PC-3 (cell line): ENCODE data around the gene GSN. TPM values are rescaled to one million over a fixed set of nuclear protein-coding genes. Genes with fewer than 3 reads are reported as not detected.
A peak's percentile ranks its signal among the peaks of the same experiment; 100 is the strongest.

Experiments used
- ATAC-seq: fragments of 200-7000 bp; cut with Tn5 transposase; 2 replicates; pipeline ENCODE4 v1.9.1; 2020; ENCODE audit warnings: mild to moderate bottlenecking, moderate library complexity
- BruUV-seq: library from RNA; stranded (reverse); fragments of 400-500 nt; replicated peaks from 2 replicates; lab custom pipeline; 2021; lab: Mats Ljungman, UMichigan
- CTCF ChIA-PET: fragments of 300-600 bp; sonication (Branson Sonifier 250); formaldehyde crosslinking; loops from one replicate; lab custom pipeline; 2022; ENCODE audit warnings: antibody characterized with exemption; lab: Charles Lee
- POLR2A ChIA-PET: fragments of 300-600 bp; sonication (Branson Sonifier 250); formaldehyde crosslinking; loops from one replicate; lab custom pipeline; 2022; ENCODE audit warnings: antibody characterized with exemption; ENCODE audit not compliant: unreplicated experiment; lab: Charles Lee
- DNase-seq: peaks from one replicate; pipeline ENCODE4 v3.0.0-alpha.2; 2015
- H2AFZ ChIP-seq: fragments of 300-600 bp; sonication (generic); 2 replicates; pipeline ENCODE4 v1.6.0; 2016; ENCODE audit warnings: antibody characterized with exemption, low read length
- H3F3A ChIP-seq: fragments of 300-600 bp; sonication (generic); one replicate; pipeline ENCODE4 v1.6.0; 2017; ENCODE audit warnings: antibody characterized with exemption, low read length, control low read depth, mild to moderate bottlenecking; ENCODE audit not compliant: unreplicated experiment
- H3K27ac ChIP-seq: fragments of 300-600 bp; sonication (generic); 2 replicates; pipeline ENCODE4 v1.5.1; 2016; ENCODE audit warnings: mild to moderate bottlenecking, low read length
- H3K27me3 ChIP-seq: fragments of 300-600 bp; sonication (generic); 2 replicates; pipeline ENCODE4 v1.6.1; 2016; ENCODE audit warnings: low read length, mixed read lengths
- H3K36me3 ChIP-seq: fragments of 300-600 bp; sonication (generic); 2 replicates; pipeline ENCODE4 v1.6.1; 2016; ENCODE audit warnings: low read depth, mixed run types, low read length, mixed read lengths
- H3K4me1 ChIP-seq: fragments of 300-600 bp; sonication (generic); 2 replicates; pipeline ENCODE4 v1.5.1; 2016; ENCODE audit warnings: low read length; ENCODE audit not compliant: insufficient read depth
- H3K4me2 ChIP-seq: fragments of 300-600 bp; sonication (generic); 2 replicates; pipeline ENCODE4 v1.6.0; 2016; ENCODE audit warnings: low read length
- H3K4me3 ChIP-seq: fragments of 300-600 bp; sonication (generic); 2 replicates; pipeline ENCODE4 v1.5.1; 2016; ENCODE audit warnings: mild to moderate bottlenecking, low read length, mixed read lengths
- H3K79me2 ChIP-seq: fragments of 300-600 bp; sonication (generic); 2 replicates; pipeline ENCODE4 v1.6.1; 2017; ENCODE audit warnings: low read length, mixed read lengths
- H3K9ac ChIP-seq: fragments of 300-600 bp; sonication (generic); 2 replicates; pipeline ENCODE4 v1.6.0; 2016; ENCODE audit warnings: mild to moderate bottlenecking, low read length
- H3K9me2 ChIP-seq: fragments of 300-600 bp; sonication (generic); replicated peaks from 2 replicates; pipeline ENCODE4 v1.6.1; 2016; ENCODE audit warnings: mixed run types, low read length, mixed read lengths
- H3K9me3 ChIP-seq: fragments of 300-600 bp; sonication (generic); 2 replicates; pipeline ENCODE4 v1.6.1; 2016; ENCODE audit warnings: low read length, mixed read lengths
- H4K20me1 ChIP-seq: fragments of 300-600 bp; sonication (generic); 2 replicates; pipeline ENCODE4 v1.6.1; 2016; ENCODE audit warnings: low read length, mixed read lengths
- CTCF ChIP-seq: fragments of 300-600 bp; sonication (generic); conservative IDR thresholded peaks from 2 replicates; pipeline ENCODE4 v1.5.1; 2017; ENCODE audit warnings: antibody characterized with exemption, low read depth, mild to moderate bottlenecking, low read length
- EZH2 ChIP-seq: fragments of 300-600 bp; sonication (generic); IDR thresholded peaks from one replicate; pipeline ENCODE4 v1.6.1; 2017; ENCODE audit warnings: antibody characterized with exemption, mild to moderate bottlenecking, low read length; ENCODE audit not compliant: unreplicated experiment
- EZH2phosphoT487 ChIP-seq: fragments of 300-600 bp; sonication (generic); IDR thresholded peaks from 2 replicates; pipeline ENCODE4 v1.6.1; 2018; ENCODE audit warnings: mild to moderate bottlenecking, antibody characterized with exemption, low read length, borderline replicate concordance
- intact Hi-C: fragments of 100-400 bp; cut with micrococcal nuclease; formaldehyde crosslinking; loops from 2 replicates; pipeline ENCODE4 v1.9.0; 2023
- total RNA-seq: library from RNA; depleted of rRNA; stranded (reverse); fragments of >200 nt; gene quantifications from 2 replicates; pipeline ENCODE4 v1.2.3, GENCODE V29; 2014

The GSN gene
- total RNA-seq, 1 experiment from 2014 or later, result 36.5 TPM

- POLR2A ChIA-PET, result no interaction called here
Observed at GRCh38 chr9:121279776-121280388, 11.9 kb downstream of the GSN start.

GRCh38 chr9:121280715-121281613 lies 13.0 kb downstream of the GSN start:
- Histone ChIP-seq H3K4me3 (no peak overlapping the region), H3K79me2 (no peaks in the 10 kb centered on the region), H3K27me3 (no peaks in the 10 kb centered on the region), H3K9ac (peak overlapping the region; percentile 55), H3K4me1 (peaks cover 57% of the 10 kb centered on the region), H3K27ac (peak overlapping the region; percentile 96), H3K9me3 (no peaks in the 10 kb centered on the region), H3K36me3 (no peaks in the 10 kb centered on the region), H4K20me1 (no peaks in the 10 kb centered on the region), H3K4me2 (peak overlapping the region; percentile 68), H3F3A (no peaks in the 10 kb centered on the region), H2AFZ (peak overlapping the region; percentile 47; the same call in 1 of the 2 replicates), H3K9me2 (no peaks in the 10 kb centered on the region)
- POLR2A ChIA-PET, result no interaction called here
- intact Hi-C loops, result no loop called here
- ATAC-seq (no peak), DNase-seq (no peak)
- BruUV-seq, result no TSS peak
- TF ChIP-seq EZH2 (no peak), EZH2phosphoT487 (no peak), CTCF (no peak)
- CTCF ChIA-PET, result no interaction called here

More at GRCh38 chr9:121279776-121280388, 11.9 kb downstream of the GSN start:
- Histone ChIP-seq H3K27ac (no peak overlapping the region), H3K4me3 (no peak overlapping the region), H2AFZ (no peak overlapping the region), H3K9me2 (no peaks in the 10 kb centered on the region), H3K79me2 (no peaks in the 10 kb centered on the region), H3K9me3 (no peaks in the 10 kb centered on the region), H3K4me1 (peaks cover 59% of the 10 kb centered on the region), H3K36me3 (no peaks in the 10 kb centered on the region), H3K4me2 (no peak overlapping the region), H3K27me3 (no peaks in the 10 kb centered on the region), H3K9ac (no peak overlapping the region), H3F3A (no peaks in the 10 kb centered on the region), H4K20me1 (no peaks in the 10 kb centered on the region)
- DNase-seq, result no peak
- TF ChIP-seq EZH2, result no peak
- TF ChIP-seq CTCF, result no peak
- no peak for TF ChIP-seq EZH2phosphoT487
- CTCF ChIA-PET, result no interaction called here
- intact Hi-C loops, result loop anchor here (2.0 kb wide), 2 partner anchors 97 to 121 kb away; no protein-coding TSS in a partner anchor
- ATAC-seq, result no peak
- no TSS peak for BruUV-seq
